GM23338 (cell line): ENCODE data around the gene EDA. TPM values are rescaled to one million over a fixed set of nuclear protein-coding genes. Genes with fewer than 3 reads are reported as not detected.

Experiments
- ATAC-seq: fragments of 200-7000 bp; cut with Tn5 transposase; 3 replicates; pipeline ENCODE4 v1.9.1; 2020
- DNase-seq: peaks from one replicate; pipeline ENCODE4 v3.0.0-alpha.2; 2015; ENCODE audit warnings: low spot score
- H2AFZ ChIP-seq: fragments of 200-600 bp; sonication (generic); 2 replicates; pipeline ENCODE4 v1.8.0; 2016; ENCODE audit warnings: antibody characterized with exemption, mild to moderate bottlenecking, moderate library complexity
- H3F3A ChIP-seq: fragments of 200-600 bp; sonication (generic); replicated peaks from 2 replicates; pipeline ENCODE4 v1.8.0; 2017; ENCODE audit warnings: antibody characterized with exemption, mixed run types, low read depth
- H3K27ac ChIP-seq: fragments of 200-600 bp; sonication (generic); 2 replicates; pipeline ENCODE4 v1.6.1; 2016; ENCODE audit warnings: low read depth
- H3K27me3 ChIP-seq: fragments of 200-600 bp; sonication (generic); 2 replicates; pipeline ENCODE4 v1.8.0; 2016; ENCODE audit warnings: mild to moderate bottlenecking, mixed run types, moderate library complexity; ENCODE audit not compliant: insufficient read depth
- H3K36me3 ChIP-seq: fragments of 200-600 bp; sonication (generic); 2 replicates; pipeline ENCODE4 v1.8.0; 2016; ENCODE audit warnings: mild to moderate bottlenecking; ENCODE audit not compliant: insufficient read depth
- H3K4me1 ChIP-seq: fragments of 200-600 bp; sonication (generic); 2 replicates; pipeline ENCODE4 v1.8.0; 2016; ENCODE audit warnings: mild to moderate bottlenecking, moderate library complexity; ENCODE audit not compliant: insufficient read depth
- H3K4me2 ChIP-seq: fragments of 200-600 bp; sonication (generic); 2 replicates; pipeline ENCODE4 v1.7.1; 2017; ENCODE audit warnings: mixed run types
- H3K4me3 ChIP-seq: fragments of 200-600 bp; sonication (generic); 2 replicates; pipeline ENCODE4 v1.6.1; 2016; ENCODE audit warnings: mixed run types
- H3K79me2 ChIP-seq: fragments of 200-600 bp; sonication (generic); replicated peaks from 2 replicates; pipeline ENCODE4 v1.8.0; 2017; ENCODE audit warnings: mild to moderate bottlenecking; ENCODE audit not compliant: insufficient read depth
- H3K9me2 ChIP-seq: fragments of 200-600 bp; sonication (generic); 2 replicates; pipeline ENCODE4 v1.8.0; 2017; ENCODE audit not compliant: insufficient read depth
- H4K20me1 ChIP-seq: fragments of 200-600 bp; sonication (generic); replicated peaks from 2 replicates; pipeline ENCODE4 v1.8.0; 2017; ENCODE audit warnings: mild to moderate bottlenecking; ENCODE audit not compliant: insufficient read depth
- H3K27ac Mint-ChIP-seq: 2 replicates; pipeline ENCODE4 v1.8.0; 2020; ENCODE audit warnings: inconsistent platforms, mild to moderate bottlenecking, moderate library complexity, mixed read lengths
- H3K27me3 Mint-ChIP-seq: 3 replicates; pipeline ENCODE4 v1.8.0; 2022; ENCODE audit warnings: low read depth, mild to moderate bottlenecking, moderate library complexity, mixed read lengths, inconsistent platforms; ENCODE audit not compliant: insufficient read depth, poor library complexity
- H3K36me3 Mint-ChIP-seq: 3 replicates; pipeline ENCODE4 v1.8.0; 2021; ENCODE audit warnings: low read depth, mild to moderate bottlenecking, inconsistent platforms, moderate library complexity, mixed read lengths
- H3K4me1 Mint-ChIP-seq: 3 replicates; pipeline ENCODE4 v1.8.0; 2020; ENCODE audit warnings: mild to moderate bottlenecking, inconsistent platforms, mixed read lengths
- H3K4me3 Mint-ChIP-seq: 3 replicates; pipeline ENCODE4 v1.8.0; 2021; ENCODE audit warnings: moderate library complexity, mild to moderate bottlenecking, inconsistent platforms, mixed read lengths
- H3K9me3 Mint-ChIP-seq: 3 replicates; pipeline ENCODE4 v1.8.0; 2020; ENCODE audit warnings: moderate library complexity, mild to moderate bottlenecking, inconsistent platforms, mixed read lengths
- CREB1 ChIP-seq: fragments of 250-450 bp; sonication (Bioruptor Pico); IDR thresholded peaks from 2 replicates; pipeline ENCODE4 v1.5.0; 2020; ENCODE audit warnings: low read depth, mild to moderate bottlenecking, moderate library complexity
- CTCF ChIP-seq, 2 experiments: fragments of 200-600 bp in 1 of 2; sonication (generic) in 1 of 2; conservative IDR thresholded peaks; 2 replicates each; pipeline versions ENCODE4 v1.5.1 to v1.6.1; 2016 to 2017; ENCODE audit warnings: antibody characterized with exemption in 2 of 2, low read depth in 2 of 2, mild to moderate bottlenecking in 2 of 2, moderate library complexity in 1 of 2
- EZH2 ChIP-seq: fragments of 200-600 bp; sonication (generic); IDR thresholded peaks from one replicate; pipeline ENCODE4 v1.8.0; 2017; ENCODE audit warnings: antibody characterized with exemption, mild to moderate bottlenecking, low read depth; ENCODE audit not compliant: unreplicated experiment
- EZH2phosphoT487 ChIP-seq: fragments of 200-600 bp; sonication (generic); IDR thresholded peaks from one replicate; pipeline ENCODE4 v1.8.1; 2018; ENCODE audit warnings: antibody characterized with exemption; ENCODE audit not compliant: unreplicated experiment
- JUNB ChIP-seq: IDR thresholded peaks from one replicate; pipeline ENCODE4 v1.6.1; 2016; ENCODE audit warnings: antibody characterized with exemption; ENCODE audit not compliant: unreplicated experiment
- NANOG ChIP-seq: IDR thresholded peaks from 2 replicates; pipeline ENCODE4 v1.6.1; 2016; ENCODE audit warnings: antibody characterized with exemption, borderline replicate concordance
- POLR2AphosphoS5 ChIP-seq: IDR thresholded peaks from 2 replicates; pipeline ENCODE4 v1.6.1; 2016; ENCODE audit warnings: antibody characterized with exemption, low read depth
- STAT1 ChIP-seq: IDR thresholded peaks from one replicate; pipeline ENCODE4 v1.6.1; 2016; ENCODE audit warnings: antibody characterized with exemption; ENCODE audit not compliant: unreplicated experiment
- ZNF114 ChIP-seq: fragments of 250-450 bp; sonication (Bioruptor Pico); IDR thresholded peaks from 2 replicates; pipeline ENCODE4 v1.5.0; 2020; ENCODE audit warnings: mild to moderate bottlenecking, moderate library complexity
- ZNF331 ChIP-seq: fragments of 250-450 bp; sonication (Bioruptor Pico); IDR thresholded peaks from 2 replicates; pipeline ENCODE4 v1.5.0; 2020; ENCODE audit warnings: low read depth, mild to moderate bottlenecking, moderate library complexity
- ZNF462 ChIP-seq: fragments of 250-450 bp; sonication (Bioruptor Pico); IDR thresholded peaks from 2 replicates; pipeline ENCODE4 v1.5.0; 2020; ENCODE audit warnings: mild to moderate bottlenecking, moderate library complexity
- polyA plus RNA-seq: library from polyadenylated mRNA; unstranded; fragments of >200 nt; fragmentation: Nextera tagmentation; extraction: Ambion mirVana; gene quantifications from 2 replicates; pipeline ENCODE4 v1.2.1, GENCODE V29; 2016
- total RNA-seq: library from RNA; depleted of rRNA; stranded (reverse); fragments of >200 nt; shearing (Covaris generic); gene quantifications from 2 replicates; pipeline ENCODE4 v1.2.3, GENCODE V29; 2014

Gene EDA
- total and polyA plus RNA-seq, 2 experiments from 2014 or later, result 6.6 to 19.6 TPM

GRCh38 chrX:70038951-70039350 is 423.0 kb downstream of the EDA start (continued):
- TF ChIP-seq ZNF114 (CRISPR knock-in tag), result no peak
- no peak for TF ChIP-seq JUNB
- TF ChIP-seq STAT1, result no peak
- TF ChIP-seq POLR2AphosphoS5, result no peak
- TF ChIP-seq ZNF331 (CRISPR knock-in tag), result no peak
- TF ChIP-seq CTCF (conservative IDR thresholded peaks at IDR 0.05; ENCODE audit: low read depth in 2 of 2), result no peak

GRCh38 chrX:70039758-70040157 is 423.8 kb downstream of the EDA start:
- Histone ChIP-seq H2AFZ (no peak overlapping the region), H3K4me1 (no peaks in the 10 kb centered on the region), H4K20me1 (no peaks in the 10 kb centered on the region), H3K79me2 (no peaks in the 10 kb centered on the region), H3K4me3 (no peak overlapping the region), H3K27ac (no peak overlapping the region), H3K4me2 (no peak overlapping the region), H3K36me3 (no peaks in the 10 kb centered on the region), H3K27me3 (no peaks in the 10 kb centered on the region), H3F3A (no peaks in the 10 kb centered on the region), H3K9me2 (no peaks in the 10 kb centered on the region)
- Mint-ChIP-seq H3K27ac (no peak overlapping the region), H3K9me3 (no peaks in the 10 kb centered on the region), H3K36me3 (no peaks in the 10 kb centered on the region), H3K4me3 (no peak overlapping the region), H3K27me3 (peaks cover 2% of the 10 kb centered on the region), H3K4me1 (peaks cover 2% of the 10 kb centered on the region)
- no peak for ATAC-seq
- no peak for TF ChIP-seq CREB1
- no peak for TF ChIP-seq NANOG
- TF ChIP-seq EZH2phosphoT487, result no peak
- DNase-seq, result no peak

DNA sequence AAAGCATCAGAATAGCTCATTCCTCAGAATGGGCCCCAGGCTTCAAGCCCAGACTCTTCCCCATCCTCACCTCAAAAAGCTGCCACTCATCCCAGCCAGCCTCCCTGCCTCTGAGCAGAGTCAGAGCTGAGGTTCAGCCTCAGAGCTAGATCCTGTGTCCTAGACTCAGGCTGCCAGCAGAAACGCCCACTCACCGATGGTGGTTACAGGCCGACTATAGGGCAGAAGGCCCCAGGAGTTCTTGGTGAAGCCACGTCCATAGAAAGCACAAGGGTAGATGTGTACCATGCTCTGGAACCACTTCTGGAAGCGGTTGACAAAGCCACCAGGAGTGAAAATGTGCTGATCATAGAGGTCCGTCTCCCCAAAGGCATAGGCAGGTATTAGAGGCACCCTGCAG is 426.1 kb downstream of the EDA start:
- Histone ChIP-seq H4K20me1 (no peaks in the 10 kb centered on the region), H3K36me3 (no peaks in the 10 kb centered on the region), H3K9me2 (no peaks in the 10 kb centered on the region), H3F3A (no peaks in the 10 kb centered on the region), H3K4me3 (no peak overlapping the region), H3K27ac (no peak overlapping the region), H2AFZ (no peak overlapping the region), H3K79me2 (no peaks in the 10 kb centered on the region), H3K27me3 (no peaks in the 10 kb centered on the region), H3K4me2 (no peak overlapping the region), H3K4me1 (no peaks in the 10 kb centered on the region)
- no peak for ATAC-seq
- Mint-ChIP-seq H3K36me3 (no peaks in the 10 kb centered on the region), H3K4me1 (peaks cover 2% of the 10 kb centered on the region), H3K9me3 (no peaks in the 10 kb centered on the region), H3K27ac (no peak overlapping the region), H3K4me3 (no peak overlapping the region), H3K27me3 (peaks cover 2% of the 10 kb centered on the region)
- DNase-seq, result no peak
- TF ChIP-seq EZH2 (no peak), ZNF114 (CRISPR knock-in tag) (no peak), ZNF462 (no peak), CTCF (conservative IDR thresholded peaks at IDR 0.05; ENCODE audit: low read depth in 2 of 2) (no peak)
